Activated naive CD4-positive, alpha-beta T cell treated with Interleukin-2 at 50 U/mL for 16 hours (primary cell): ENCODE results near the gene BCL11B.

Experiments used
- DNase-seq: peaks from one replicate; pipeline ENCODE4 v3.0.0-alpha.2; 2020

Gene BCL11B

GRCh38 chr14:99271951-99272631 lies at the start of gene BCL11B:
Gene BCL11B, minus strand, starts transcription at chr14:99272197. Its CDS starts 979 bp downstream, at chr14:99271218.
- peak; percentile 89 for DNase-seq

- no peak for DNase-seq
Observed at GRCh38 chr14:99321236-99321925, 49.4 kb upstream of the BCL11B start.

- DNase-seq: no peak
Observed at GRCh38 chr14:99320621-99321235, 48.7 kb upstream of the BCL11B start.

- DNase-seq: peak; percentile 76
Observed at GRCh38 chr14:99320105-99320572, 48.1 kb upstream of the BCL11B start.

GRCh38 chr14:99318959-99319295 lies 46.9 kb upstream of the BCL11B start:
- DNase-seq: no peak

GRCh38 chr14:99318091-99318958 lies 46.3 kb upstream of the BCL11B start:
- no peak for DNase-seq

- no peak for DNase-seq
Observed at GRCh38 chr14:99317231-99318090, 45.5 kb upstream of the BCL11B start.

- no peak for DNase-seq
Observed at GRCh38 chr14:99316281-99317163, 44.5 kb upstream of the BCL11B start.

GRCh38 chr14:99315197-99315596 lies 43.2 kb upstream of the BCL11B start:
- no peak for DNase-seq

- DNase-seq: no peak
Observed at GRCh38 chr14:99314623-99315022, 42.6 kb upstream of the BCL11B start.

- no peak for DNase-seq
Observed at GRCh38 chr14:99313234-99313633, 41.2 kb upstream of the BCL11B start.

GRCh38 chr14:99312106-99312505 lies 40.1 kb upstream of the BCL11B start:
- no peak for DNase-seq

GRCh38 chr14:99309220-99309766 lies 37.3 kb upstream of the BCL11B start:
- no peak for DNase-seq

GRCh38 chr14:99304208-99304607 lies 32.2 kb upstream of the BCL11B start:
- DNase-seq: no peak

GRCh38 chr14:99300190-99300589 lies 28.2 kb upstream of the BCL11B start:
- DNase-seq: no peak

- no peak for DNase-seq
Observed at GRCh38 chr14:99296517-99296916, 24.5 kb upstream of the BCL11B start.

GRCh38 chr14:99289394-99290189 lies 17.6 kb upstream of the BCL11B start:
- DNase-seq: no peak

GRCh38 chr14:99288948-99289347 lies 17.0 kb upstream of the BCL11B start:
- no peak for DNase-seq

- DNase-seq: no peak
Observed at GRCh38 chr14:99287269-99287942, 15.4 kb upstream of the BCL11B start.
